ENCODE results near the gene FHIT.
A peak's percentile ranks its signal among the peaks of the same experiment; 100 is the strongest.

FHIT gene

DNA sequence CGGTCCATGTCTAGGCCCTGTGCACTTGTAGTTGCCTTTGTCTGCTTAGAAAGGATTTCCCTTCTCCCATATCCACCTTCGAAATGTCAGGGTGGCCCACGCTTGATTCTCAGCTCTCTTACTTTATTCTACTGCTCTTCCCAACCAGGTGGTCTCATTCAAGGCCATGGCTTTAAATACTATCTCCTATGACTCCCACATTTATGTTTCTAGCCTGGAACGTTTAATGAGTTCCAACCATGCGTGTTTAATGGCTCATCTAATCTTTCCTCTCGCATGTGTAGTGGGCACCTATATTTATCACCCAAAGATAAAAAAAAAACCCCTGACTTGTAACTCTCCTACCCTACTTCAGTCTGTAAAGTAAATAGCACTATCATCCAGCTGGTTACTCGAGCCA lies 1474.2 kb downstream of the FHIT start:
- DNase-seq (ENCODE audit: low read depth), result no peak
- H3K4me3 ChIP-seq (ENCODE audit: low read depth, low read length), result no peak overlapping the region
- TF ChIP-seq, protein P1, sequence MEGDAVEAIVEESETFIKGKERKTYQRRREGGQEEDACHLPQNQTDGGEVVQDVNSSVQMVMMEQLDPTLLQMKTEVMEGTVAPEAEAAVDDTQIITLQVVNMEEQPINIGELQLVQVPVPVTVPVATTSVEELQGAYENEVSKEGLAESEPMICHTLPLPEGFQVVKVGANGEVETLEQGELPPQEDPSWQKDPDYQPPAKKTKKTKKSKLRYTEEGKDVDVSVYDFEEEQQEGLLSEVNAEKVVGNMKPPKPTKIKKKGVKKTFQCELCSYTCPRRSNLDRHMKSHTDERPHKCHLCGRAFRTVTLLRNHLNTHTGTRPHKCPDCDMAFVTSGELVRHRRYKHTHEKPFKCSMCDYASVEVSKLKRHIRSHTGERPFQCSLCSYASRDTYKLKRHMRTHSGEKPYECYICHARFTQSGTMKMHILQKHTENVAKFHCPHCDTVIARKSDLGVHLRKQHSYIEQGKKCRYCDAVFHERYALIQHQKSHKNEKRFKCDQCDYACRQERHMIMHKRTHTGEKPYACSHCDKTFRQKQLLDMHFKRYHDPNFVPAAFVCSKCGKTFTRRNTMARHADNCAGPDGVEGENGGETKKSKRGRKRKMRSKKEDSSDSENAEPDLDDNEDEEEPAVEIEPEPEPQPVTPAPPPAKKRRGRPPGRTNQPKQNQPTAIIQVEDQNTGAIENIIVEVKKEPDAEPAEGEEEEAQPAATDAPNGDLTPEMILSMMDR (conservative IDR thresholded peaks at IDR 0.05; ENCODE audit: low read depth, low read length), result no peak

DNA sequence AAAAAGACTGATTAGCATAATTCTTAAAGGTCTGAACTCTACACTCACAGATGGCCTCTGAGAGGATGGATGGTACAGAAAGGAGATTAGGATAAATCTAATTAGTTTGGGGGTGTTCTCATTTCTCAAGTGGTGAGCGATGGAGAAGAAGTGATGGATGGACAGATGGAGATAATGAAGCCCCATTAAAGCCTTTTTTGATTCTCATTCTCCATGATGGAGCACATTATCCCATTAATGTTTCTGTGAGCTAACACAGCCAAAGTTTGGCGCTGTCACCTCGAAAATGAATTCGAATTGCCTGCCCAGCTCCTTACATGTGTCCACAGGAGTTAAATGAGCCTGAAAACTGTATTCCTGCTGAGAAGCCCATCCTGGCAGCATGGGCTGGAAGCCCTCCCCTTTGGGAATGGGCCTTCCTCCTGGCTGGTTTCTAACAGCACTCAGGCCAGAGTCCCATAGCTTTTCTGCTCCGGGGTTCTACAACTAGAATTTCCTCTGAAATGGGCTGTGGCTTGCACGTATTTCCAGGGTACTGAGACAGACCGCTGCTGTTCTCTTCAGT lies 1475.4 kb downstream of the FHIT start:
- no peak for DNase-seq (ENCODE audit: low read depth)
- H3K4me3 ChIP-seq (ENCODE audit: low read depth, low read length), result no peak overlapping the region
- TF ChIP-seq, protein P1 (conservative IDR thresholded peaks at IDR 0.05; ENCODE audit: low read depth, low read length), result no peak

DNA sequence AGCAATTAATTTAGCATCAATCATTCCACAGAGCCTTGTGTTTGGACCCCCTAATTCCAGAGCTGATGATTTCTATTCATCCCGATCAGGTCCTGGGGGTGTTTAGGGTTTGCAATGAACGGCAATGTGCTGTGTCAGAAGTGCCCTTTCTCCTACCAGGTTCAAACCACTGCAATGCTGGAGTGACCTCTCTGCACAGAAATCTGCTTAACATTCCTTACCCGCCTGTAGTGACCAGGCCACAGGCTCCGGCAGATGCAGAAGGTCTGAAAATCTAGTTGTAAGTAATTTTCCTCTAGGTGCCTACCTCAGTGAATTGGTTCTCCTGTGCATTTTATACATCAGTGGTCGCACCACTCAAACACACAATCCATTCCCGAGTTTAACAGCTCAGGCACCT lies 1476.1 kb downstream of the FHIT start:
- TF ChIP-seq, protein P1 (conservative IDR thresholded peaks at IDR 0.05; ENCODE audit: low read depth, low read length), result no peak
- DNase-seq (ENCODE audit: low read depth), result peak; percentile 31
- H3K4me3 ChIP-seq (ENCODE audit: low read depth, low read length), result no peak overlapping the region

DNA sequence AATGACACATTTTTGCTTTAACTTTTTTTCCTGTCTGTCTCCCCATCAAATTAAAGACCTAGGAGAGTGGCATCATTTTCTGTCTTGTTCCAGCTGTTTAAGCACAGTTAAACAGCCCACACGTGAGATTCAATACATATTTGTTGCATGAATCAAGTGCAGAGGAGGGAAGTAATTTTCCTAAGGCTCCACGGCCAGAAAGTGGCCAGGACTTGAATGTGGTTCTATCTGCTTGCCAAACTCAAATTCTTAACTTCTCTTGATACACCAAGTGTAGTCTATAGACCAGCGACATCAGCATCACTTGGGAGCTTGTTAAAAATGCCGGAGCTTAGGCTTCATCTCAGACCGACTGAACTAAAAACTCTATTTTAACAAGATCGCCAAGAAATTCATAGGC lies 1476.6 kb downstream of the FHIT start:
- H3K4me3 ChIP-seq (ENCODE audit: low read depth, low read length), result no peak overlapping the region
- DNase-seq (ENCODE audit: low read depth), result peak; percentile 82
- TF ChIP-seq, protein P1 (conservative IDR thresholded peaks at IDR 0.05; ENCODE audit: low read depth, low read length), result no peak

DNA sequence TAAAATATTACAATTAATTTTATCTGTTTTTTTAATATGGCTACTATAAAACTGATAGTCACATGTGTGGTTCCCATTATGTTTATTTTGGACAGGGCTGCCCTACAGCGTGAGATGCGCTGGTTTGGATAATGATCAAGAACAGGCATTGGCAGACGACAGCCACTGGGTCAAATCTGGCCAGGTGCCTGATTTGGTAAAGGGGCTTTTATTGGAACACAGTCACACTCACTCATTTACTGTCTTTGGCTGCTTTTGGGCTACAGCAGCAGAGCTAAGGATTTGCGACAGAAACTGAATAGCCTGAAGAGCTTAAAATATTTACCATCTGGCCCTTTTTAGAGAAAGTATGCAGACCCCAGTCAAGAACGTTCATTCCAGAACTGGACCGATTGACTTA lies 1477.3 kb downstream of the FHIT start:
- TF ChIP-seq, protein P1 (conservative IDR thresholded peaks at IDR 0.05; ENCODE audit: low read depth, low read length), result no peak
- no peak for DNase-seq (ENCODE audit: low read depth)

DNA sequence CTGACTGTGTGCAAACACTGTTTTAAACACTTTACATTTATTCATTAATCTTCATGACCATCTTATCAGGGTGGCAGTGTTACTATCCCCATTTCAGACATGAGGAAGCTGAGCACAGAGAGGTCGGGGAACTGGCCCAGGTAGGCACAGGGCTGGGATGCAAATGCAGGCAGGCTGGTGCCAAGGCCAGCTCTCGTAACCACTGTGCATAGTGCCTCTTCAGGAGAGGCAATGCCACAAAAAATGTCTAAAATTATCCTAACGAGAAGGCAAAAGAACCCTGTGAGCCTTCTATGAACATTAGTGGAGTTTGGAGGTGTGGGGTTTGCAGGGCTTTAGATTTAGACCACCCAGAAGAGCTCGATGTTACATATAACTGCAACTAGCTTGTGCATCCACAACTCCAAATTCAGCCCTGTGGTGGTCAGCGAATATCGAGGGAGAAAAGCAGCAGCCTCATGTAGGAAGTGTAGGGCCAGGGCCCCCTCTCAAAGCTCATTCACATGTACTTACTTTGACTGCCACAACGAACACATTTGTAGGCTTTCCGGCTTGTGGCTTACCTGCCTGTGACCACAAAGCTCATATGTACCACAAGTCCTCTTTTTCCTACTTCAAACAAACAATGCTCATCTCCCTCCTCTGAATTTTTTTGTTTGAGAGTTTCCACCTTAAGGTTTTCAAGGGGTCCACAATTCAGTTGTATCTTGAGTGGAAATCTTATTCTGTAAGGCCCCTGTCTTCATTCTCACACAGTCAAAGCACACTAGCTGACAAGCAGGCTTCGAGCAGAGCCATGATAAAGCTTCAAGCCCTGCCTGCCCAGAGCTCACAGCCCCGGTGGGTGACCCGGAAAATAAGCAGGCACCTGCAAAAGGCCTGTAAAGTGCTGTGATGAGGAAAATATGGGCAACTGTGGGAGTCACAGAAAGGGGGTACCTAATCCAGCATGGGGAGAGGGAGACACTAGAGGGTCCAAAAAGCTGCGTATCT lies 1478.5 kb downstream of the FHIT start:
- TF ChIP-seq, protein P1 (conservative IDR thresholded peaks at IDR 0.05; ENCODE audit: low read depth, low read length), result no peak
- H3K4me3 ChIP-seq (ENCODE audit: low read depth, low read length), result no peak overlapping the region
- no peak for DNase-seq (ENCODE audit: low read depth)

More for the DNA sequence above, 1477.3 kb downstream of the FHIT start:
- no peak overlapping the region for H3K4me3 ChIP-seq (ENCODE audit: low read depth, low read length)
